ENCODE measurements around the gene ICOS. TPM values are rescaled to one million over a fixed set of nuclear protein-coding genes. Genes with fewer than 3 reads are reported as not detected.
"Not testable (repeated sequence)": the region's sequence is repeated elsewhere in the genome, so short reads cannot be mapped to it uniquely, and the experiment has no call there.

ICOS gene
- polyA plus RNA-seq, 4 donors: 0.04 TPM; not detected in 3

GRCh38 chr2:203971251-203971650 lies 34.7 kb downstream of the ICOS start:
- DNase-seq (ENCODE audit: low read depth in 4 of 4, low spot score in 3 of 4): no peak

GRCh38 chr2:203972066-203972465 lies 35.5 kb downstream of the ICOS start:
- no peak for DNase-seq (ENCODE audit: low read depth in 4 of 4, low spot score in 3 of 4)

DNA sequence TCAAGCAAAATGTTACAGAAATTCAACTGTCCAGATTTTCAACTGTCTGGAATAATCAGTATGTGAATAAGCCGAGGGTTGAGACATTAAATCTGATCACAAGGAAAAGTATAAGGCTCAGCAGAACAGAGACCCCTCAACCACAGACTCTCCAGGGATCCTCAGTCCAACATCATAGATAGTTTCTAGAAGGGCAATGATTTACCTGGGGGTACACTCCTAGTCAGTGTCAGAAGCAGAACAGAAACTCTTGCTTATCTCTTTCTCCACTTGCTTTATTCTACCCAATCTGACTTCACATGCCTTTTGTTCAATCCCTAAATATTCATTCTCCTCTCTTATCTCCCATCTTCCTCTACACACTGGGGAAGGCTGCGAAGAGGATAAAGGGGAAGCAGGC lies 36.4 kb downstream of the ICOS start:
- no peak for DNase-seq (ENCODE audit: low read depth in 4 of 4, low spot score in 3 of 4)

- DNase-seq (ENCODE audit: low read depth in 4 of 4, low spot score in 3 of 4): no peak
Measured at GRCh38 chr2:203973676-203974075, 37.1 kb downstream of the ICOS start.

DNA sequence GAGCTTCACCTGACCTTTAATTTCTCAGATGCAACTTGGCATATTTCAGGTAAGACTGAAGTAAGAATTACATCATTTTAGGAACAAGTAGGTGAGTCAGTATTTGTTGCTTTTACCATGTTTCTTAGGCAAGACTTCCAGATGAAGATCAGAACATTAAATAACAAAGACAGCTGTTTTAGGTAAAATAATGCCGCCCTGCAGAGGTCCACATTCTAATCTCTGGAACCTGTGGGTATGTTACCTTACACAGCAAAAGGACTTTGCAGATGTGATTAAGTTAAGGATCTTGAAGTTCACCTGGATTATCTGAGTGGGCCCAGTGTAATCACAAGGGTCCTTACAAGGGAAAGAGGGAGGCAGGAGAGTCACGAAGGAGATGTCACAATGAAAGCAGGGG lies 39.3 kb downstream of the ICOS start:
- DNase-seq (ENCODE audit: low read depth in 4 of 4, low spot score in 3 of 4): no peak

GRCh38 chr2:203982276-203982675 lies 45.7 kb downstream of the ICOS start:
- no peak for DNase-seq (ENCODE audit: low read depth in 4 of 4, low spot score in 3 of 4)

DNA sequence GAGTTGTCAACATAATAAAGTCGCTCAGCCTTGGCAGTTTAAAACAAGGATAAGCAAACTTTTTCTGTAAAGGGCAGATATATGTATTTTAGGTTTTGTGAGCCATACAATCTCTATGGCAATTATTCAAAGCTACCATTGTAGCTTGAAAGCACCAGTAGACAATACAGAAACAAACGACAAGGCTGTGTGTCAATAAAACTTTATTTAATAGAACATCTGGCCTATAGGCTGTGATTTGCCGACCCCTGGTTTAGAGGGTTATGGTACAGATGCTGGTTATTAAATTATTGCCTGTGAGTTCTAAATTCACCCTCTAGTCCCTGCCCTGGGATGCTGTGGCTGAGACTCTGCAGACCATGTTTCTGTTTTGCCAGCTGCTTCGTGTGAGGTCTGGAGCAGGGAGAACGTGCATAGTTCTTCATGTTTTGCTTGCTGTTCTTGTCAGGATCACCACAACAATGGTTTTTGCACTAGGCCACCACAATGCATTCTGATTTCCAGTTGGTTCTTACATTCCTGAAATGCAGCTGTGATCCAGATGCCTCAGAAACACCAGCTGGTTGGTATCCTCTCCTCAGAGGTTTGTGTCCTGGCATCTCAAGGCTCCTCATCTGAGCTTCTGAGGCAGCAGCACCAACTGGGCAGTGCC lies 46.6 kb downstream of the ICOS start:
- DNase-seq (ENCODE audit: low read depth in 4 of 4, low spot score in 3 of 4): no peak

DNA sequence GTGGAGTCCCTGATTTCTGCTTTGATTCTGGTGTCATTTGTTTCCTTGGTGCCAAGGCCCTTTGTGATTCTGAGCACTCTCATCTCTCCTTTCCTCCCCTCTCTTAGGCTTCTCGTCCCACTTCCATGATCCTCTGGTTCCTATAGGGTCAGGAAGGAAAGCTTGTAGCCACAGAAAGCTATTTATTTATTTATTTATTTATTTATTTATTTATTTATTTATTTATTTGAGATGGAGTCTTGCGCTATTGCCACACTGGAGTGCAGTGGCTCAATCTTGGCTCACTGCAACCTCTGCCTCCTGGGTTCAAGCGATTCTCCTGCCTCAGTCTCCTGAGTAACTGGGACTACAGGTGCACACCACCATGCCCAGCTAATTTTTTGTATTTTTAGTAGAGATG lies 49.4 kb downstream of the ICOS start:
- DNase-seq (ENCODE audit: low read depth in 4 of 4, low spot score in 3 of 4): not testable (repeated sequence)

DNA sequence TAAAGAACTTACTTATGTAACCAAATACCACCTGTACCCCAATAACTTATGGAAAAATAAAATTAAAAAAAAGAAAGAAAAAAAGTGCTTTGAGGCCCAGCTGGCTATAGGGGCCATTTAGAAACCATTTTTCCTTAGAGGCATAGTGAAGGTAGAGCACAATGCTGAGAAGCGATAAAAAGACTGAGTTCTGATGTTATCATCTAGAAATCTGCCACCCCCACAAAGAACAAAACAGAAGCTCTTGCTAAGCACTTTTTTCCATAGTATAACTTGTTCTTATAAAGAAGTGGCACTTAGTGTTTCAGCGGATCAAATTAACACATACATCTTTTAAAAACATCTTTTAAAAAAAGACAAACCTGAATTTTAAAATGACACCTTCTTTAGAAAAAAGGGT lies 51.4 kb downstream of the ICOS start:
- DNase-seq (ENCODE audit: low read depth in 4 of 4, low spot score in 3 of 4): no peak

GRCh38 chr2:203988500-203989260 lies 52.1 kb downstream of the ICOS start:
- DNase-seq (ENCODE audit: low read depth in 4 of 4, low spot score in 3 of 4): no peak

- no peak for DNase-seq (ENCODE audit: low read depth in 4 of 4, low spot score in 3 of 4)
Measured at GRCh38 chr2:203989521-203989920, 53.0 kb downstream of the ICOS start.

- no peak for DNase-seq (ENCODE audit: low read depth in 4 of 4, low spot score in 3 of 4)
Measured at GRCh38 chr2:203992509-203992908, 55.9 kb downstream of the ICOS start.

DNA sequence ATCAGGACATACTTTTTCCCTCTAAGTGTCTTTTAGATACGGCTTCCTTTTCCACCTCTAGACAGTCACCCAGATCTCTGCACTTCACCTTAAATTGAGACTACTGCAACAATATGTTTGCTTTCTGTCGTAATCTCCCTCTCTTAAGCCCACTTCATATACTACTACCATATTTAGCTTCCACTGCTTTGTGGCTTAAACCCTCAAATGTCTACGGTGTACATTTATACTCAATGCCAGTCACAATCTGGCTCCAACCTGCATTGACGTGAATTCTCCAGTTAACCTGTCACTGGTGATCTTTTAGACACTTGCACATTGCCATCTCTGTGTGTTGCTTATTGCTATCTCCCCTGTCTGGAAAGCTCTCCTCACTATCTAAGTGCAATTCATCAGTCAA lies 56.4 kb downstream of the ICOS start:
- DNase-seq (ENCODE audit: low read depth in 4 of 4, low spot score in 3 of 4): no peak

DNA sequence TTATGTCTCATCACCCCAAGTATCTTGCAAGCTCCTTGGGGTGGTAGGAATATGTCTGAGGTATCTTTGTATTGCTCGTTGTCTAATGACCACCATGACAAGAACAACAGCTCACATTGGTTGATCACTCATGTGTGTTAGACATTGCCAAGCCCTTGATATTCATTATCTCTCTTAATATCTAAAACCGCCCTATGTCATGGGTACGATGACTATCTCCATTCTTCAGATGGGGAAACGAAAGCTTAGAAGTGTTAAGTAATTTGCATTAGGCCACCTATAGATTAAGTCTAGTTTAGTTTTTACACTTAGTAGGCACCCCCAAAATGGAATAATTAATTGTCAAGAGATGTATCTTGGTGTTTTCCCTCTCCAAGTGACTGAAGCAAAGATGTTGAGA lies 57.0 kb downstream of the ICOS start:
- DNase-seq (ENCODE audit: low read depth in 4 of 4, low spot score in 3 of 4): no peak

DNA sequence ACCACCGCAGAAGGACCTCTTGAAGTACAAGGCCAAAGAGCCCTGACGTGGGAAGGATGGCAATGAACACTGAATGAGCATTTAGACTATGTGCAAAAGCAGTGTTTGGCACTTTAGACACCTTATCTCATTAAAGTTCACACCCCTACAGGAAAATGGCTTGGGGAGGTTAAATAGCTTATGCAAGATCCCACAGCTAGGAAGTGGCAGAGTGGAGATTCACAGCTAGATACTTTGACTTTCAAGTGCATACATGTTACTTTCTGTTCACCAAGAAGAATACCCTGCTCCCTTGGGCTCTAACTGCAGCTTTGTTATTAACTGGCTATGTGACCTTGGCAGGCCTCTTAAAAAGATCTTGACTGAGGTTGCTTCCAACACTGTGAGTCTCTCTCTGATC lies 58.2 kb downstream of the ICOS start:
- no peak for DNase-seq (ENCODE audit: low read depth in 4 of 4, low spot score in 3 of 4)

GRCh38 chr2:203996692-203997091 lies 60.1 kb downstream of the ICOS start:
- DNase-seq (ENCODE audit: low read depth in 4 of 4, low spot score in 3 of 4): no peak

GRCh38 chr2:203997481-203997880 lies 60.9 kb downstream of the ICOS start:
- DNase-seq (ENCODE audit: low read depth in 4 of 4, low spot score in 3 of 4): no peak

DNA sequence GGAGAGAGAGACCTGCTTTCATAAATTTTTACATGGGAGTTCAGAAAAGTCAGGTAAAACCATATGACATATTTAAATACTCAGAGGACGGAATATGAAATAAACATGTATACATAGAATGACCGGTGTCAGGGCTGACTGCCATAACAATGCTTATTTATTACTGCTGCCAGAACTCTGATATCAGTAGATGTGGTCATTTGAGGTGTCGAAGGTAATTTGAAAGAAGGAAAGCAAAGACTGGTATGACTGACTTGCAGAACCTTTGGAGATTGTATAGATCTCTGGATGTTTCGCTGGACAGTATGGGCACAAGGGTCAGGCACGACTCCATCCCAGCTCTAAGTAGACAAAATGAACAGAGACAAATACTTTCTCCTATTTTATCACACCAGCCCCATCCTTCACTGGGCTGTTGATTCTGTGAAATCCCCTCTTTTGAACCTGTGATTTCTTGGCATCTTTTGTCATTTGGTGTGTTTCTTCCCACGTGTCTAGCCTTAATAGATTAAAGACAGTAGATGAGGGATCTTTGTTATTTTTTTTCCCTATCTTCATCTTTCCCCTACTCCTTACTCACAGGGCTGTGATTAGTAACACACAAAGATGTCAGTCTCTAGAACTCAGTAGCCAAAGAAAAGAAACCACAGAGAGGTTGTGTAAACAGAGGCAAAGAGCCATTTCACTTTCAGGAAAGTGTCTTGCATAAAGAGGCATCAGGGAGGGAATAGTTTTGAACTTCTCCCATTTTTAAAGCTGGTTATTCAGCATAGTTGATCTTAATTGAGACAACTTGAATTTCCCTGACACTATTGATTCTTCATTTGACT lies 61.6 kb downstream of the ICOS start:
- DNase-seq (ENCODE audit: low read depth in 4 of 4, low spot score in 3 of 4): no peak

DNA sequence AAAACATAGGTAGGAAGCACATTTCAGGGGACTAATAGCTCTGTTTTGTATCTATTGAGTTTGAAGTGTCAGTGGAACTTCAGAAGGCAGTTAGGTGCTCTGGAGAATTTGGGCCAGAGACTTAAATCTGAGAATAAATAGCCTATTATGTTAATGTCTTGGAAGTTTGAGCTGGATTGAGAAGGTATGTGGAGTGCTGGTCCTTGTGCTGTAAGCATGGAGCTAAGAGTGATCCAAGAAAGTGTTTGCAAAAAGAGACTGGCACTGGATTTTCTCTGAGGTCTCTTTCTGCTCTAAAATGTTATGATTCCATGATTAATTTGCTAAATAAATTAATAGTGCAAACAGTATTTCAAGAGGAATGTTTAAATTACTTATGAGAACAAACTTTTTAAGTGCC lies 63.3 kb downstream of the ICOS start:
- no peak for DNase-seq (ENCODE audit: low read depth in 4 of 4, low spot score in 3 of 4)

DNA sequence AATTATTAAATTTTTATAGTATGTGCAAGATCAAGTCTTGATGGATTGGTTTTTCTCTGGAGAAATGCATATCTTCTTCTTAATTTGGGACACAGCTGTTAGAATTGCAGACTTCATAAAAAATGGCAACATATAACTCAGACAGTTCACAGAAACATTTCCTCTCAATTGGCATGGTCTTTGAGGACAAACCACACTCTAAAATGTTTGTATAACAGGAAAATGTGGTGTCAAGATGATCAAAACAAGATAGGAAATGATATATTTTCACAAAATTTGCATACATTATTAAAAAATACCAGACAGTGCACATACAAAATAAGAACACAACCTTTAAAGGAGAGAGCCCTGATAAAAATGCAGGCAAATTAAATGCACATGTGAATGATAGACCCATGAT lies 63.9 kb downstream of the ICOS start:
- DNase-seq (ENCODE audit: low read depth in 4 of 4, low spot score in 3 of 4): no peak

DNA sequence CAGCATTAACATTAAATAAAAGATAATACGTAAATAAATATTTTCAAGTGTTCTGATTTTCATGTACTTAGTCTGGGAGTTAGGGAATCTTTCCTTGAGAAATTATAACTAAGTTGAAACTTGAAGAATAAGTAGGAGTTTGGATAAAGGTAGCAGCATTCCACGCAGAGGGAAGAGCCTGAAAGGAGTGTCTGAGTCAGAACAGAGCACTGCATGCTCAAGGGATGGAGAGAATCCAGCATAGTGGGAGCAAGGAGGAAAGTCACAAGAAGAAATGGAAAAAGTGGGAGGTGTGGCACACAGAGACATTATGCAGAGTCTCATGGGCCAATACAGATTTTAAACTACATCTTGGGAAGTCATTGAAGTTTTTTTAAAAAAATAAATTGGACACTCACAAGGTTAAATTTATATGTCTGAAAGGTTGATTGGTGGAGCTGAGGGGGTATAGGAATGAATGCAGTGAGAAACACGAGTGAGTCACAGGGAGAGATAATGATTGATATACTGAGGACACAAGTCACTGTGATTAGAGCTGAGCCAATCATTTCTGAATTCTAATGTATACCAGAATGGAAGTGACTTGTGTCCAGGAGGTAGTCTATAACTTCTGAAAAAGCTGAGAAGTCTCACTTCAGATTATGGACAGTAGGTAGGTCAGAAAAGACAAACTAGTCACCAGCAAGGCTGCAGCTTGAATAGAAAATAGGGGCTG lies 66.9 kb downstream of the ICOS start:
- DNase-seq (ENCODE audit: low read depth in 4 of 4, low spot score in 3 of 4): no peak

All from right renal pelvis (tissue), 4 donors.